ENCODE results near the gene ADARB1.

The ADARB1 gene

GRCh38 chr21:45095505-45095904 is 21.1 kb downstream of the ADARB1 start:
- TF ChIP-seq EZH2 (IDR thresholded peaks at IDR 0.05; ENCODE audit: borderline replicate concordance, low read depth, low read length, severe bottlenecking) (no peak), CTCF (IDR thresholded peaks at IDR 0.05; ENCODE audit: borderline replicate concordance, extremely low read depth, low read length, poor library complexity, severe bottlenecking) (no peak)
- peaks cover 57% of the 10 kb centered on the region for H3K79me2 ChIP-seq (ENCODE audit: insufficient read depth, low read length)

GRCh38 chr21:45096217-45096616 is 21.8 kb downstream of the ADARB1 start:
- no peak for DNase-seq
- H3K4me3 ChIP-seq (ENCODE audit: low read depth in 1 of 2, low read length in 2 of 2) = no peak overlapping the region
- H4K20me1 ChIP-seq (ENCODE audit: insufficient read depth, low read length) = peaks cover 61% of the 10 kb centered on the region
- no peaks in the 10 kb centered on the region for H3K9me3 ChIP-seq (ENCODE audit: insufficient read depth, low read length, severe bottlenecking)
- H3K36me3 ChIP-seq (ENCODE audit: insufficient read depth, low read length) = no peaks in the 10 kb centered on the region
- TF ChIP-seq EZH2 (IDR thresholded peaks at IDR 0.05; ENCODE audit: borderline replicate concordance, low read depth, low read length, severe bottlenecking) (no peak), CTCF (IDR thresholded peaks at IDR 0.05; ENCODE audit: borderline replicate concordance, extremely low read depth, low read length, poor library complexity, severe bottlenecking) (no peak)
- no peaks in the 10 kb centered on the region for H3K27me3 ChIP-seq (ENCODE audit: insufficient read depth, low read length, poor library complexity)
- ATAC-seq (ENCODE audit: insufficient read depth, low read depth) = no peak
- no peak overlapping the region for H3K4me2 ChIP-seq (ENCODE audit: insufficient read depth, low read length)
- no peak overlapping the region for H3K9ac ChIP-seq (ENCODE audit: low read depth, low read length)
- no peaks in the 10 kb centered on the region for H3K4me1 ChIP-seq (ENCODE audit: insufficient read depth, low read length)
- H2AFZ ChIP-seq (ENCODE audit: low read depth, low read length) = no peak overlapping the region
- H3K27ac ChIP-seq (ENCODE audit: low read length) = no peak overlapping the region
- H3K79me2 ChIP-seq (ENCODE audit: insufficient read depth, low read length) = peaks cover 50% of the 10 kb centered on the region

More at GRCh38 chr21:45095505-45095904, 21.1 kb downstream of the ADARB1 start:
- Histone ChIP-seq H3K36me3 (ENCODE audit: insufficient read depth, low read length) (no peaks in the 10 kb centered on the region), H3K27me3 (ENCODE audit: insufficient read depth, low read length, poor library complexity) (no peaks in the 10 kb centered on the region), H3K9ac (ENCODE audit: low read depth, low read length) (no peak overlapping the region), H3K9me3 (ENCODE audit: insufficient read depth, low read length, severe bottlenecking) (no peaks in the 10 kb centered on the region), H4K20me1 (ENCODE audit: insufficient read depth, low read length) (peaks cover 57% of the 10 kb centered on the region), H2AFZ (ENCODE audit: low read depth, low read length) (no peak overlapping the region), H3K4me2 (ENCODE audit: insufficient read depth, low read length) (no peak overlapping the region), H3K4me1 (ENCODE audit: insufficient read depth, low read length) (no peaks in the 10 kb centered on the region), H3K27ac (ENCODE audit: low read length) (no peak overlapping the region), H3K4me3 (ENCODE audit: low read depth in 1 of 2, low read length in 2 of 2) (no peak overlapping the region)
- ATAC-seq (ENCODE audit: insufficient read depth, low read depth) (no peak), DNase-seq (no peak)

DNA sequence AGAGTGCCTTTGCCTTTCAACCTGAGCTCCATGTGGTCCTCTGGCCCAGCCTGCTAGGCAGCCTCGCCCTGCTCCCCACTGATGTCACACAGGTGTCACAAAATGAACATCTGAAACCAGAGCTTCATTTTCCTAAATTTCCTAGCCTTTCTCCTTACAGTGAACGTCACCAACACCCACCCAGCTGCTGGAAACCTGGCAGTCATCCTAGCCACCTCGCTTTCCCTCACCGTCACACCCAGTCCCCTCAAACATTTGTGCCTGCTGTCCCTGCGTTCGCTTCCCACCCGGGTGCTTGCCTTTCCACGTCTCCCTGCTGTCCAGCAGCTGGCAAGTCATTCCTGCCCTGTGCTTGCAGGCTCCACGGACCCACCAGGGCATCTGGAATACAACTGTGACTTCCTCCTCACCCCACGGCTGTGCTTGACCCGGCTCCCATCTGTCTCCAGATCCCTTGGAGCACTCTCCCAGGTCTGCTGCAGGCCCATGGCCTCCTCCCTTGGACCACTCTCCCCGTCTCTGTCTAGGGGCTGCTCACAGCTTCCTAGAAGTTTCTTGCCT is 23.5 kb downstream of the ADARB1 start:
- no peaks in the 10 kb centered on the region for H3K27me3 ChIP-seq (ENCODE audit: insufficient read depth, low read length, poor library complexity)
- no peaks in the 10 kb centered on the region for H3K9me3 ChIP-seq (ENCODE audit: insufficient read depth, low read length, severe bottlenecking)
- no peak for TF ChIP-seq CTCF (IDR thresholded peaks at IDR 0.05; ENCODE audit: borderline replicate concordance, extremely low read depth, low read length, poor library complexity, severe bottlenecking)
- no peak for TF ChIP-seq EZH2 (IDR thresholded peaks at IDR 0.05; ENCODE audit: borderline replicate concordance, low read depth, low read length, severe bottlenecking)

More for the DNA sequence above, 23.5 kb downstream of the ADARB1 start:
- Histone ChIP-seq H2AFZ (ENCODE audit: low read depth, low read length) (no peak overlapping the region), H3K36me3 (ENCODE audit: insufficient read depth, low read length) (no peaks in the 10 kb centered on the region), H3K4me1 (ENCODE audit: insufficient read depth, low read length) (no peaks in the 10 kb centered on the region), H3K4me3 (ENCODE audit: low read depth in 1 of 2, low read length in 2 of 2) (no peak overlapping the region), H3K9ac (ENCODE audit: low read depth, low read length) (no peak overlapping the region), H4K20me1 (ENCODE audit: insufficient read depth, low read length) (peaks cover 62% of the 10 kb centered on the region), H3K27ac (ENCODE audit: low read length) (no peak overlapping the region), H3K4me2 (ENCODE audit: insufficient read depth, low read length) (no peak overlapping the region), H3K79me2 (ENCODE audit: insufficient read depth, low read length) (peaks cover 48% of the 10 kb centered on the region)
- DNase-seq (no peak), ATAC-seq (ENCODE audit: insufficient read depth, low read depth) (no peak)
